Calu3 (cell line): ENCODE measurements around the gene MRPL51. TPM values are rescaled to one million over a fixed set of nuclear protein-coding genes. Genes with fewer than 3 reads are reported as not detected.
A peak's percentile ranks its signal among the peaks of the same experiment; 100 is the strongest.

Experiments used
- BruUV-seq: library from RNA; stranded (reverse); fragments of 400-500 nt; replicated peaks from 2 replicates; lab custom pipeline; 2021; lab: Mats Ljungman, UMichigan
- CTCF ChIA-PET: fragments of 300-600 bp; sonication (Branson Sonifier 250); formaldehyde crosslinking; loops from one replicate; lab custom pipeline; 2022; ENCODE audit warnings: antibody characterized with exemption; lab: Charles Lee
- DNase-seq: peaks from one replicate; pipeline ENCODE4 v3.0.0; 2022
- H3K27ac Mint-ChIP-seq: one replicate; pipeline ENCODE4 v1.8.0; 2022; ENCODE audit warnings: mixed read lengths; ENCODE audit not compliant: unreplicated experiment
- H3K27me3 Mint-ChIP-seq: one replicate; pipeline ENCODE4 v1.8.0; 2022; ENCODE audit warnings: mixed read lengths; ENCODE audit not compliant: unreplicated experiment
- H3K36me3 Mint-ChIP-seq: one replicate; pipeline ENCODE4 v1.8.0; 2022; ENCODE audit warnings: mild to moderate bottlenecking, moderate library complexity, mixed read lengths; ENCODE audit not compliant: insufficient read depth, unreplicated experiment
- H3K4me1 Mint-ChIP-seq: one replicate; pipeline ENCODE4 v1.8.0; 2022; ENCODE audit warnings: mild to moderate bottlenecking, low read depth, mixed read lengths; ENCODE audit not compliant: unreplicated experiment
- H3K4me3 Mint-ChIP-seq: one replicate; pipeline ENCODE4 v1.8.0; 2022; ENCODE audit warnings: mild to moderate bottlenecking, low read depth, moderate library complexity, mixed read lengths; ENCODE audit not compliant: unreplicated experiment
- H3K9me3 Mint-ChIP-seq: one replicate; pipeline ENCODE4 v1.8.0; 2022; ENCODE audit warnings: low read depth, mixed read lengths; ENCODE audit not compliant: unreplicated experiment
- intact Hi-C: fragments of 100-400 bp; cut with micrococcal nuclease; formaldehyde crosslinking; loops from one replicate; pipeline ENCODE4 v1.10.0; 2022; ENCODE audit not compliant: unreplicated experiment
- total RNA-seq: library from RNA; stranded (reverse); gene quantifications from 2 replicates; pipeline ENCODE4 v1.2.3, GENCODE V29; 2022
- TF ChIP-seq, protein P1 (sequence below): fragments of 200-600 bp; IDR thresholded peaks from one replicate; pipeline ENCODE4 v1.8.0; 2022; ENCODE audit warnings: antibody characterized with exemption; ENCODE audit not compliant: unreplicated experiment

MRPL51 gene
- total RNA-seq, 1 experiment from 2014 or later, result 220 TPM

DNA sequence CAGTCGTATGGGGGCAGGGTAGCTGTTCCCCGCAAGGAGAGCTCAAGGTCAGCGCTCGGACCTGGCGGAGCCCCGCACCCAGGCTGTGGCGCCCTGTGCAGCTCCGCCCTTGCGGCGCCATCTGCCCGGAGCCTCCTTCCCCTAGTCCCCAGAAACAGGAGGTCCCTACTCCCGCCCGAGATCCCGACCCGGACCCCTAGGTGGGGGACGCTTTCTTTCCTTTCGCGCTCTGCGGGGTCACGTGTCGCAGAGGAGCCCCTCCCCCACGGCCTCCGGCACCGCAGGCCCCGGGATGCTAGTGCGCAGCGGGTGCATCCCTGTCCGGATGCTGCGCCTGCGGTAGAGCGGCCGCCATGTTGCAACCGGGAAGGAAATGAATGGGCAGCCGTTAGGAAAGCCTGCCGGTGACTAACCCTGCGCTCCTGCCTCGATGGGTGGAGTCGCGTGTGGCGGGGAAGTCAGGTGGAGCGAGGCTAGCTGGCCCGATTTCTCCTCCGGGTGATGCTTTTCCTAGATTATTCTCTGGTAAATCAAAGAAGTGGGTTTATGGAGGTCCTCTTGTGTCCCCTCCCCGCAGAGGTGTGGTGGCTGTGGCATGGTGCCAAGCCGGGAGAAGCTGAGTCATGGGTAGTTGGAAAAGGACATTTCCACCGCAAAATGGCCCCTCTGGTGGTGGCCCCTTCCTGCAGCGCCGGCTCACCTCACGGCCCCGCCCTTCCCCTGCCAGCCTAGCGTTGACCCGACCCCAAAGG, 42.1 kb upstream of the MRPL51 start:
- Mint-ChIP-seq H3K27ac (peak overlapping the region; percentile 89), H3K9me3 (no peaks in the 10 kb centered on the region), H3K36me3 (peaks cover 94% of the 10 kb centered on the region), H3K27me3 (no peaks in the 10 kb centered on the region), H3K4me3 (peak overlapping the region; percentile 81), H3K4me1 (peaks cover 34% of the 10 kb centered on the region)
- DNase-seq, result peak; percentile 70
- CTCF ChIA-PET, result interaction anchor here (2.0 kb wide), 1 partner anchor 23 kb away, joined by 7 read pairs; no protein-coding TSS in a partner anchor
- no TSS peak for BruUV-seq
- TF ChIP-seq, protein P1, sequence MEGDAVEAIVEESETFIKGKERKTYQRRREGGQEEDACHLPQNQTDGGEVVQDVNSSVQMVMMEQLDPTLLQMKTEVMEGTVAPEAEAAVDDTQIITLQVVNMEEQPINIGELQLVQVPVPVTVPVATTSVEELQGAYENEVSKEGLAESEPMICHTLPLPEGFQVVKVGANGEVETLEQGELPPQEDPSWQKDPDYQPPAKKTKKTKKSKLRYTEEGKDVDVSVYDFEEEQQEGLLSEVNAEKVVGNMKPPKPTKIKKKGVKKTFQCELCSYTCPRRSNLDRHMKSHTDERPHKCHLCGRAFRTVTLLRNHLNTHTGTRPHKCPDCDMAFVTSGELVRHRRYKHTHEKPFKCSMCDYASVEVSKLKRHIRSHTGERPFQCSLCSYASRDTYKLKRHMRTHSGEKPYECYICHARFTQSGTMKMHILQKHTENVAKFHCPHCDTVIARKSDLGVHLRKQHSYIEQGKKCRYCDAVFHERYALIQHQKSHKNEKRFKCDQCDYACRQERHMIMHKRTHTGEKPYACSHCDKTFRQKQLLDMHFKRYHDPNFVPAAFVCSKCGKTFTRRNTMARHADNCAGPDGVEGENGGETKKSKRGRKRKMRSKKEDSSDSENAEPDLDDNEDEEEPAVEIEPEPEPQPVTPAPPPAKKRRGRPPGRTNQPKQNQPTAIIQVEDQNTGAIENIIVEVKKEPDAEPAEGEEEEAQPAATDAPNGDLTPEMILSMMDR, result no peak
- intact Hi-C loops, result loop anchor here (5.0 to 10.0 kb wide), 2 partner anchors 113 to 190 kb away; partner anchors contain the start of gene TNFRSF1A

DNA sequence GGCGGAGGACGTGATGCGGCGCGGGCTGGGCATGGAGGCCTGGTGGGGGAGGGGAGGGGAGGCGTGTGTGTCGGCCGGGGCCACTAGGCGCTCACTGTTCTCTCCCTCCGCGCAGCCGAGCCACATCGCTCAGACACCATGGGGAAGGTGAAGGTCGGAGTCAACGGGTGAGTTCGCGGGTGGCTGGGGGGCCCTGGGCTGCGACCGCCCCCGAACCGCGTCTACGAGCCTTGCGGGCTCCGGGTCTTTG, 41.6 kb upstream of the MRPL51 start:
- H3K27me3 Mint-ChIP-seq, result no peaks in the 10 kb centered on the region
- no peak for DNase-seq
- TF ChIP-seq, protein P1, result no peak
- CTCF ChIA-PET, result interaction anchor here (0.7 to 2.0 kb wide), 2 partner anchors 24 to 64 kb away, joined by 6 to 7 read pairs; no protein-coding TSS in a partner anchor
- intact Hi-C loops, result loop anchor here (10.0 kb wide), 1 partner anchor 190 kb away; the partner anchor contains the start of gene TNFRSF1A
- H3K9me3 Mint-ChIP-seq, result no peaks in the 10 kb centered on the region
- BruUV-seq, result no TSS peak
- H3K4me3 Mint-ChIP-seq, result peak overlapping the region; percentile 81
- peaks cover 92% of the 10 kb centered on the region for H3K36me3 Mint-ChIP-seq
- peaks cover 29% of the 10 kb centered on the region for H3K4me1 Mint-ChIP-seq
- H3K27ac Mint-ChIP-seq, result peak overlapping the region; percentile 89

DNA sequence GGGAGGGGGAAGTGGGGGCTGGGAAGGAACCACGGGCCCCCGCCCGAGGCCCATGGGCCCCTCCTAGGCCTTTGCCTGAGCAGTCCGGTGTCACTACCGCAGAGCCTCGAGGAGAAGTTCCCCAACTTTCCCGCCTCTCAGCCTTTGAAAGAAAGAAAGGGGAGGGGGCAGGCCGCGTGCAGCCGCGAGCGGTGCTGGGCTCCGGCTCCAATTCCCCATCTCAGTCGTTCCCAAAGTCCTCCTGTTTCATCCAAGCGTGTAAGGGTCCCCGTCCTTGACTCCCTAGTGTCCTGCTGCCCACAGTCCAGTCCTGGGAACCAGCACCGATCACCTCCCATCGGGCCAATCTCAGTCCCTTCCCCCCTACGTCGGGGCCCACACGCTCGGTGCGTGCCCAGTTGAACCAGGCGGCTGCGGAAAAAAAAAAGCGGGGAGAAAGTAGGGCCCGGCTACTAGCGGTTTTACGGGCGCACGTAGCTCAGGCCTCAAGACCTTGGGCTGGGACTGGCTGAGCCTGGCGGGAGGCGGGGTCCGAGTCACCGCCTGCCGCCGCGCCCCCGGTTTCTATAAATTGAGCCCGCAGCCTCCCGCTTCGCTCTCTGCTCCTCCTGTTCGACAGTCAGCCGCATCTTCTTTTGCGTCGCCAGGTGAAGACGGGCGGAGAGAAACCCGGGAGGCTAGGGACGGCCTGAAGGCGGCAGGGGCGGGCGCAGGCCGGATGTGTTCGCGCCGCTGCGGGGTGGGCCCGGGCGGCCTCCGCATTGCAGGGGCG, 41.0 kb upstream of the MRPL51 start, which contains the start of gene GAPDH:
GAPDH (plus strand) TSS at position 595 of the 772 bp plus-strand sequence. CDS start 316 bp downstream, outside the sequence.
- Mint-ChIP-seq H3K36me3 (peaks cover 89% of the 10 kb centered on the region), H3K4me3 (peak within 1 kb of the TSS; percentile 81), H3K4me1 (peaks cover 27% of the 10 kb centered on the region), H3K27ac (peak within 1 kb of the TSS; percentile 89), H3K27me3 (no peaks in the 10 kb centered on the region), H3K9me3 (no peaks in the 10 kb centered on the region)
- CTCF ChIA-PET, result interaction anchor here (0.6 to 2.0 kb wide), 6 partner anchors 20 to 80 kb away, joined by 3 to 7 read pairs (median 4); no protein-coding TSS in a partner anchor
- intact Hi-C loops, result loop anchor here (2.0 to 10.0 kb wide), 2 partner anchors 39 to 189 kb away; partner anchors contain the start of genes NCAPD2 and TNFRSF1A
- DNase-seq, result peak; percentile 93
- no TSS peak for BruUV-seq
- TF ChIP-seq, protein P1, result no peak

DNA sequence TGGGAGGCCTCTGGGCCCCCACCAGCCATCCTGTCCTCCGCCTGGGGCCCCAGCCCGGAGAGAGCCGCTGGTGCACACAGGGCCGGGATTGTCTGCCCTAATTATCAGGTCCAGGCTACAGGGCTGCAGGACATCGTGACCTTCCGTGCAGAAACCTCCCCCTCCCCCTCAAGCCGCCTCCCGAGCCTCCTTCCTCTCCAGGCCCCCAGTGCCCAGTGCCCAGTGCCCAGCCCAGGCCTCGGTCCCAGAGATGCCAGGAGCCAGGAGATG, 40.5 kb upstream of the MRPL51 start:
- TF ChIP-seq, protein P1, result no peak
- Mint-ChIP-seq H3K4me1 (peaks cover 27% of the 10 kb centered on the region), H3K9me3 (no peaks in the 10 kb centered on the region), H3K27ac (peak overlapping the region; percentile 89), H3K36me3 (peaks cover 90% of the 10 kb centered on the region), H3K27me3 (no peaks in the 10 kb centered on the region), H3K4me3 (peak overlapping the region; percentile 81)
- intact Hi-C loops, result loop anchor here (2.0 to 10.0 kb wide), 2 partner anchors 39 to 189 kb away; partner anchors contain the start of genes NCAPD2 and TNFRSF1A
- CTCF ChIA-PET, result interaction anchor here (0.6 to 2.0 kb wide), 5 partner anchors 21 to 80 kb away, joined by 3 to 7 read pairs (median 4); no protein-coding TSS in a partner anchor
- DNase-seq, result no peak
- no TSS peak for BruUV-seq
